Activated naive CD8-positive, alpha-beta T cell treated with anti-CD3 and anti-CD28 coated beads, Interleukin-2, amount 10 ng/mL, durations not matched to agents 7 days and 5 days (primary cell): ENCODE measurements around the gene GABPA. TPM values are rescaled to one million over a fixed set of nuclear protein-coding genes. Genes with fewer than 3 reads are reported as not detected.
"Not testable (repeated sequence)": the region's sequence is repeated elsewhere in the genome, so short reads cannot be mapped to it uniquely, and the experiment has no call there.

Source experiments
- ATAC-seq: fragments of 150-1000 bp; cut with Tn5 transposase; one replicate; pipeline ENCODE4 v1.10.0; 2021; ENCODE audit warnings: low read depth, moderate library complexity
- POLR2A ChIA-PET: fragments of 350-600 bp; sonication (Branson Sonifier 250); formaldehyde crosslinking; loops from one replicate; lab custom pipeline; 2021; ENCODE audit warnings: antibody characterized with exemption; lab: Charles Lee
- DNase-seq: peaks from one replicate; pipeline ENCODE4 v3.0.0; 2021
- H3K27ac Mint-ChIP-seq: one replicate; pipeline ENCODE4 v1.8.0; 2022; ENCODE audit warnings: mild to moderate bottlenecking, mixed read lengths
- H3K27me3 Mint-ChIP-seq: one replicate; pipeline ENCODE4 v1.8.0; 2022; ENCODE audit warnings: mild to moderate bottlenecking, moderate library complexity, mixed read lengths
- H3K36me3 Mint-ChIP-seq: one replicate; pipeline ENCODE4 v1.8.0; 2021; ENCODE audit warnings: mild to moderate bottlenecking, mixed read lengths
- H3K4me1 Mint-ChIP-seq: one replicate; pipeline ENCODE4 v1.8.0; 2021; ENCODE audit warnings: mixed read lengths
- H3K4me3 Mint-ChIP-seq: one replicate; pipeline ENCODE4 v1.8.0; 2022; ENCODE audit warnings: mild to moderate bottlenecking, moderate library complexity, mixed read lengths
- H3K9me3 Mint-ChIP-seq: one replicate; pipeline ENCODE4 v1.8.0; 2021; ENCODE audit warnings: mixed read lengths
- total RNA-seq, 2 experiments: library from RNA; stranded (reverse); gene quantifications; one replicate each; pipeline ENCODE4 v1.2.3, GENCODE V29; 2021

Gene GABPA
- total RNA-seq, 2 experiments from 2014 or later = 25.3 to 27.4 TPM

- DNase-seq (no peak), ATAC-seq (no peak)
- no peaks in the 10 kb centered on the region for H3K9me3 Mint-ChIP-seq
- H3K27me3 Mint-ChIP-seq = no peaks in the 10 kb centered on the region
- no peak overlapping the region for H3K4me3 Mint-ChIP-seq
- H3K36me3 Mint-ChIP-seq = peaks cover 44% of the 10 kb centered on the region
- no peak overlapping the region for H3K27ac Mint-ChIP-seq
- H3K4me1 Mint-ChIP-seq = peaks cover 38% of the 10 kb centered on the region
- POLR2A ChIA-PET = interaction anchor here (0.6 kb wide), 1 partner anchor 215 kb away, joined by 5 read pairs; no protein-coding TSS in a partner anchor
Observed at GRCh38 chr21:25757531-25757930, 22.8 kb downstream of the GABPA start.

GRCh38 chr21:25759573-25759972, 24.8 kb downstream of the GABPA start:
- ATAC-seq (no peak), DNase-seq (no peak)
- POLR2A ChIA-PET = no interaction called here
- no peaks in the 10 kb centered on the region for H3K27me3 Mint-ChIP-seq
- peaks cover 39% of the 10 kb centered on the region for H3K36me3 Mint-ChIP-seq
- peaks cover 38% of the 10 kb centered on the region for H3K4me1 Mint-ChIP-seq
- H3K4me3 Mint-ChIP-seq = no peak overlapping the region
- no peak overlapping the region for H3K27ac Mint-ChIP-seq
- H3K9me3 Mint-ChIP-seq = no peaks in the 10 kb centered on the region

GRCh38 chr21:25760061-25760460, 25.3 kb downstream of the GABPA start:
- Mint-ChIP-seq H3K27ac (peak overlapping the region; percentile 22), H3K36me3 (peaks cover 38% of the 10 kb centered on the region), H3K9me3 (no peaks in the 10 kb centered on the region), H3K4me3 (no peak overlapping the region), H3K27me3 (no peaks in the 10 kb centered on the region), H3K4me1 (peaks cover 38% of the 10 kb centered on the region)
- POLR2A ChIA-PET = no interaction called here
- no peak for ATAC-seq
- DNase-seq = no peak

GRCh38 chr21:25760677-25761076, 25.9 kb downstream of the GABPA start:
- H3K4me1 Mint-ChIP-seq = peaks cover 34% of the 10 kb centered on the region
- ATAC-seq = no peak
- no peaks in the 10 kb centered on the region for H3K27me3 Mint-ChIP-seq
- POLR2A ChIA-PET = no interaction called here
- no peaks in the 10 kb centered on the region for H3K9me3 Mint-ChIP-seq
- H3K27ac Mint-ChIP-seq = no peak overlapping the region
- peaks cover 37% of the 10 kb centered on the region for H3K36me3 Mint-ChIP-seq
- no peak for DNase-seq
- H3K4me3 Mint-ChIP-seq = no peak overlapping the region

DNA sequence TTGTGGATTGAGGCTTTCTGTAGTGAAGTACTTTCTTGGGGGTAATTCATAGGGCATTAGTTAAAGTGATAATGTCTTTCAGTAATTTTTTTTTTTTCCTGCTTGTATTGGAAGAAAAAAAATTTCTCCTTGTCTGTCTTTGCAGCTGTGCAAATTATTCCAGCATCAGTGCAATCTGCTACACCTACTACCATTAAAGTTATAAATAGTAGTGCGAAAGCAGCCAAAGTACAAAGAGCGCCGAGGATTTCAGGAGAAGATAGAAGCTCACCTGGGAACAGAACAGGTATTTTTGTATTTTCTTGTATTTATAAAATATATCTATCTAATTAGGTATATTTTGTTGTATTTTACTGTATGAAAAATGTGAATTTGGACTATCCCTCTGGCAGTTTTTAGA, 29.3 kb downstream of the GABPA start:
- DNase-seq (no peak), ATAC-seq (no peak)
- Mint-ChIP-seq H3K4me1 (peaks cover 19% of the 10 kb centered on the region), H3K27ac (no peak overlapping the region), H3K27me3 (no peaks in the 10 kb centered on the region), H3K36me3 (peaks cover 34% of the 10 kb centered on the region), H3K9me3 (no peaks in the 10 kb centered on the region), H3K4me3 (no peak overlapping the region)
- POLR2A ChIA-PET = no interaction called here

DNA sequence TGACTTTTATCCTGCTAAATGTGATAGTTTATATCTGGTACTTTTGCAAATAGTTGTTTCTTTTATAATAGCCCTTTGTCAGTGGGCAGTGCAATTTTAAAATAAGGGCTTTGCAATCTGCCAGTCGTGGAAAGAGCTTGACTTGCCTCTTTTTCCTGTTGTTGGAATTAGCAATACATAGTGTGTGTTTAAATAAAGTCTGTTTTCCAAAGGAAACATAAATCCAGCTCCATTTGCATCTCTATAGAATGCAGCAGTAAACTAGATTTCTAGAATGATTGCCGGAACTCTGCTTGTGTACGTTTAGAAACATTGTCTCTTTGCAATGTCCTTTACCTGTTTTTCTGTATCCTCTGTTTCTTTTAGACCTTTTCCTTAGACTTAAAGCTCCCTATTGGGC, 33.1 kb downstream of the GABPA start:
- POLR2A ChIA-PET = no interaction called here
- peaks cover 1% of the 10 kb centered on the region for H3K4me1 Mint-ChIP-seq
- H3K27ac Mint-ChIP-seq = no peak overlapping the region

DNA sequence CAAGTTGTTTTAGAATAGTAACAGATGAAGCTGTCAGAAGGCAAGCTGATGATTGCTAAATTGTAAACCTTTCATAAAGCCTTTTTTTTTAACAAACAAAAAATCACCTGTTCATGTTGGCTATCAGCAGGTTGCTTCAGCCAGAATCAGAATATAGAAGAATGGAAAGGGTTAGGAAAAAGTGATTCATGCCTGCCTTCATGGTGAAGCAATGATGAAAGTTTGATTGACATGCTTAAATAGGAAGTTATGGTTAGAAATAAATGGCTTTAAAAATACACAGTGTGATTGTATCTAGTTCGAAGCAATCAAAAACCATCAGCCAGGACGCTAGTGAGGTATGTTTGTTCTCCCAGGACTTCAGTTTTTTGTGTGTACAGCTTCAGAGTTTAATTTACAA, 37.9 kb downstream of the GABPA start:
- no peaks in the 10 kb centered on the region for H3K27me3 Mint-ChIP-seq
- no peaks in the 10 kb centered on the region for H3K9me3 Mint-ChIP-seq
- POLR2A ChIA-PET = no interaction called here
- no peak for ATAC-seq
- peaks cover 4% of the 10 kb centered on the region for H3K36me3 Mint-ChIP-seq
- H3K4me3 Mint-ChIP-seq = no peak overlapping the region
- DNase-seq = no peak
- H3K27ac Mint-ChIP-seq = no peak overlapping the region
- H3K4me1 Mint-ChIP-seq = peaks cover 2% of the 10 kb centered on the region

More for the DNA sequence above, 33.1 kb downstream of the GABPA start:
- Mint-ChIP-seq H3K27me3 (no peaks in the 10 kb centered on the region), H3K36me3 (peaks cover 17% of the 10 kb centered on the region), H3K4me3 (no peak overlapping the region), H3K9me3 (no peaks in the 10 kb centered on the region)
- DNase-seq = no peak
- no peak for ATAC-seq

GRCh38 chr21:25776440-25776839, 41.7 kb downstream of the GABPA start:
- DNase-seq (no peak), ATAC-seq (no peak)
- Mint-ChIP-seq H3K36me3 (no peaks in the 10 kb centered on the region), H3K27me3 (no peaks in the 10 kb centered on the region), H3K9me3 (no peaks in the 10 kb centered on the region), H3K27ac (no peak overlapping the region), H3K4me1 (peaks cover 2% of the 10 kb centered on the region), H3K4me3 (no peak overlapping the region)
- POLR2A ChIA-PET = interaction anchor here (0.7 kb wide), 1 partner anchor 25 kb away, joined by 6 read pairs; no protein-coding TSS in a partner anchor

DNA sequence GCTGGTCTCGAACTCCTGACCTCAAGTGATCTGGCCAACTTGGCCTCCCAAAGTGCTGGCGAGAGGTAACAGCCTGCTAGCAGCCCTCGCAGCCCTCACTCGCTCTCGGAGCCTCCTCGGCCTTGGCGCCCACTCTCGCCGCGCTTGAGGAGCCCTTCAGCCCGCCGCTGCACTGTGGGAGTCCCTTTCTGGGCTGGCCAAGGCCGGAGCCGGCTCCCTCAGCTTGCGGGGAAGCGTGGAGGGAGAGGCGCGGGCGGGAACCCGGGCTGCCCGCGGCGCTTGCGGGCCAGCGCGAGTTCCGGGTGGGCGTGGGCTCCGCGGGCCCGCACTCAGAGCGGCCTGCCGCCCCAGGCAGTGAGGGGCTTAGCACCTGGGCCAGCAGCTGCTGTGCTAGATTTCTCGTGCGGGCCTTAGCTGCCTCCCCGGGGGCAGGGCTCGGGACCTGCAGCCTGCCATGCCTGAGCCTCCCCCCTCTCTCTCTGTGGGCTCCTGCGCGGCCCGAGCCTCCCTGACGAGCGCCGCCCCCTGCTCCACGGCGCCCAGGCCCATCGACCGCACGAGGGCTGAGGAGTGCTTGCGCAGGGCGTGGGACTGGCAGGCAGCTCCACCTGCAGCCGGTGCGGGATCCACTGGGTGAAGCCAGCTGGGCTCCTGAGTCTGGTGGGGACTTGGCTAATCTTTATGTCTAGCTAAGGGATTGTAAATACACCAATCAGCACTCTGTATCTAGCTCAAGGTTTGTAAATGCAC, 43.5 kb downstream of the GABPA start:
- POLR2A ChIA-PET, ATAC-seq, H3K27ac Mint-ChIP-seq, H3K4me3 Mint-ChIP-seq, DNase-seq, H3K4me1 Mint-ChIP-seq, H3K9me3 Mint-ChIP-seq, H3K27me3 Mint-ChIP-seq, H3K36me3 Mint-ChIP-seq: not testable (repeated sequence)

- Mint-ChIP-seq H3K27ac (no peak overlapping the region), H3K4me1 (peaks cover 6% of the 10 kb centered on the region), H3K36me3 (no peaks in the 10 kb centered on the region), H3K9me3 (no peaks in the 10 kb centered on the region), H3K27me3 (peaks cover 29% of the 10 kb centered on the region), H3K4me3 (no peak overlapping the region)
- DNase-seq (no peak), ATAC-seq (no peak)
- POLR2A ChIA-PET = no interaction called here
Observed at GRCh38 chr21:25788677-25789076, 53.9 kb downstream of the GABPA start.

GRCh38 chr21:25790122-25790877, 55.5 kb downstream of the GABPA start:
- H3K9me3 Mint-ChIP-seq = no peaks in the 10 kb centered on the region
- H3K4me3 Mint-ChIP-seq = peak overlapping the region; percentile 55
- H3K27ac Mint-ChIP-seq = no peak overlapping the region
- no peaks in the 10 kb centered on the region for H3K36me3 Mint-ChIP-seq
- H3K27me3 Mint-ChIP-seq = peaks cover 20% of the 10 kb centered on the region
- ATAC-seq = peak; percentile 36
- POLR2A ChIA-PET = no interaction called here
- no peak for DNase-seq
- peaks cover 6% of the 10 kb centered on the region for H3K4me1 Mint-ChIP-seq

- Mint-ChIP-seq H3K9me3 (no peaks in the 10 kb centered on the region), H3K36me3 (no peaks in the 10 kb centered on the region), H3K4me1 (peaks cover 6% of the 10 kb centered on the region), H3K27ac (no peak overlapping the region), H3K27me3 (peaks cover 18% of the 10 kb centered on the region), H3K4me3 (peak overlapping the region; percentile 55)
- ATAC-seq = no peak
- POLR2A ChIA-PET = no interaction called here
- DNase-seq = no peak
Observed at GRCh38 chr21:25790878-25791204, 56.1 kb downstream of the GABPA start.

- Mint-ChIP-seq H3K36me3 (no peaks in the 10 kb centered on the region), H3K4me1 (peaks cover 6% of the 10 kb centered on the region), H3K9me3 (no peaks in the 10 kb centered on the region), H3K4me3 (no peak overlapping the region), H3K27ac (no peak overlapping the region), H3K27me3 (peaks cover 16% of the 10 kb centered on the region)
- ATAC-seq = no peak
- no peak for DNase-seq
- POLR2A ChIA-PET = no interaction called here
Observed at GRCh38 chr21:25791319-25791718, 56.5 kb downstream of the GABPA start.
